Stimulated activated CD8-positive, alpha-beta memory T cell treated with anti-CD3 and anti-CD28 coated beads, Interleukin-7, amount 100 ng/mL, for 1 hour (primary cell): ENCODE data around the gene S100A5.
A peak's percentile ranks its signal among the peaks of the same experiment; 100 is the strongest.
"Not testable (repeated sequence)": the region's sequence is repeated elsewhere in the genome, so short reads cannot be mapped to it uniquely, and the experiment has no call there.

Experiments
- DNase-seq, 2 donors: peaks; one replicate each; pipeline ENCODE4 v3.0.0-alpha.2; 2020; ENCODE audit warnings: low read depth in 2 of 2

Gene S100A5, protein sequence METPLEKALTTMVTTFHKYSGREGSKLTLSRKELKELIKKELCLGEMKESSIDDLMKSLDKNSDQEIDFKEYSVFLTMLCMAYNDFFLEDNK

DNA sequence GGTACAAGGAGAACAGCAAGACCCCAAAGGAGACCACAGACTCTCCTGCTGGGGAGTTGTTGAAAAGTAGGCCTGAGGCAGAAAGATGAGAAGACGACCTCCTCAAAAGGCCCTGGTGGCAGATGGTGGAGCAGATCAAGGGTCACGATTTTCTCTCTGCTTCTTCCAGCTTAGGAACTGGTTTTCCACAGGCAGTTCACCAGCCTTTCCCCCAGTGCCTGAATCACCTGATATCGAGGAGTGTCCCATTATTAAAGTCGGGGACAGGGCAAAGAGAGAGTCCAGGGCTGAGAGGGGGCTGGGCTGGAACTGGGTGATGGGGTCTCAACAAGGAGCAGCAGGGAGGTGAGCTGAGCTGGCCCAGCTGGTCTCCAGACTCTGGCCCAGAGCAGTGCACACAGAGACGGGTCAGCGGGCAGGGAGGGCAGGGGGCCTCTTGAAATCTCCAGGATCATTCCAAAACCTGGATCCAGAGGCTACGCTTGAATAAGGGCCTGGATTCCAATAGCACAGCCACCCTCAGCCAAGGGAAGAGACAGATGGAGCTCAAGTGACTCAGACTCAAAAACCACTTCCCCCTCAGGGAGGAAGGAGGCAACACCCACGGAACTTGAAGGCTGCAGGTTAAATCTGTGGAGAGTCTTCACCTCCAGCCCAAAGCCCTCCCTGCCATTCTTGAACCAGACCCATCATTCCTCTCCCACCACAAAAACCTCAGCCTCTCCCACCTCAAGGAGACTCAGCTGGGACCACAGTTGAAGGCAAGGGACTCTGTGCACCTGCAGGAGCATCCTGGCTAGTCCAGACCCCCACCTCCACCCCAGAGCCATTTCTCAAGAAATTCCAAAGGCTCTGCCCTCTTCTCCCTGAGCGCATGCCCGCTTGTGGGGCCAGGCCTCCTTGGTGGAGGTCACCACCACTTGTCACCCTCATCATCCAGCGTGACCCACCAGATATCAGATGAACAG, at the start of gene S100A5:
Gene S100A5, minus strand, starts transcription at position 541 of the 968 bp plus-strand sequence. CDS start 743 bp downstream, outside the sequence.
- no peak for DNase-seq

DNA sequence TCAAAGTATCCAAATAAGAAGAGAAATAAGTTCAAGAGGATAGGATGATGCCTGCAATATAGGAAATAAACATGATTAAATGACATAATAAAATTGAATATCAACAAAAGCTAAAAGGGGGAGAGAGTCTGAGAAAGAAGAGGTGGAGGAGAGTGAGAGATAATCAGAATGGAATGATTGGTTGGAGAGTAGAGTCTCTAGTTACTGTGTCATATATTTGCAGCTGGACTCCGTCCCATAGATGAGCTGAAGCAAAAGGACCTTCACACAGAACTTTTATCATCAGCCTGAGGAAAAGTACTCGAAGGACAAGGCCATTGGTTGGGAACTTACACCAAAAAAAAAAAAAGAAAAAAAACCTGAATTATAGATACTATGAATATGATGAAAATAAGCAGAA, 47.7 kb upstream of the S100A5 start:
- no peak for DNase-seq

DNA sequence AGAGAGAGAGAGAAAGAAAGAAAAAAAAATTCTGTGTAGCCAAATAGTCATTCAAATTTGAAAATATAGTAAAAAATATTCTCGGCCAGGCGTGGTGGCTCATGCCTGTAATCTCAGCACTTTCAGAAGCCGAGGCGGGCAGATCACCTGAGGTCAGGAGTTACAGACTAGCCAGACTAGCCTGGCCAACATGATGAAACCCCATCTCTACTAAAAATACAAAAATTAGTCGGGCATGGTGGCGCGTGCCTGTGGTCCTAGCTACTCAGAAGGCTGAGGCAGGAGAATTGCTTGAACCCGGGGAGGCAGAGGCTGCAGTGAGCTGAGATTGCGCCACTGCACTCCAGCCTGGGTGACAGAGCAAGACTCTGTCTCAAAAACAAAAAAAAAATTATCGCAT, 47.3 kb upstream of the S100A5 start:
- not testable (repeated sequence) for DNase-seq

DNA sequence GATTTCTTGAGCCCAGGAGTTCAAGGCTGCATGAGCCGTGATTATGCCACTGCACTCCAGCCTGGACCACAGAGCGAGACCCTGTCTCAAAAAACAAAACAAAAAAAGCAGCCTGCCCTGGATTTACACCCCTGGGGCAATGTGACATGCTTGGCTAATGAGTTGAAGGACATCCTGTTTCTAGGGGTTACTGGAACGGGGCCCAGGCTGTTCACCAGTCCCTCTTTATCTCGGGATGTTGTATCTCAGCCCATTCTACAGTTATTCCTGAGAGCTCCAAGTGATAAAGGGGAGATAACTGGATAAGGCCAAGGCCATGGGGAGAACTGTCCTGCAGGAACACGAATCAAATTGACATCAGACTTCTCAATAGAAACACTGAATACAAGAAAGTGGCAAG, 46.6 kb upstream of the S100A5 start:
- DNase-seq: no peak

DNA sequence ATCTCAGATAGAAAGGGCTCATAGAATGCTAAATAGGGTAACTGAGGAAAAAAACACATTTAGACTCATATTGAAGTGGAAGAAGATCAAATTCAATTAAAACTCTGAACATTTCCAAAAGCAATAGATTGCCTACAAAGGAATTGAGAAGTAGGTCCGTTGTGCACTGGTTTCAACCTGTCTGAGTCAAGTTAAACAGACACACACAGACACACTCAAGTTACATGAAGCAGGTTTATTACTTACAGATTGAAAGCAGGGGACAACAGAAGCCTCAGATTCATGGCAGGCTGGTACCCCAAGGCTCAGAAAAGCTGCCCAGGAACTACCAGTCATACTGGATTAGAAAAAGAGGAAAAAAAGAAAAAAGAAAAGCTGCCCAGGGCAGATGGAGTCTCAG, 45.6 kb upstream of the S100A5 start:
- DNase-seq: no peak

DNA sequence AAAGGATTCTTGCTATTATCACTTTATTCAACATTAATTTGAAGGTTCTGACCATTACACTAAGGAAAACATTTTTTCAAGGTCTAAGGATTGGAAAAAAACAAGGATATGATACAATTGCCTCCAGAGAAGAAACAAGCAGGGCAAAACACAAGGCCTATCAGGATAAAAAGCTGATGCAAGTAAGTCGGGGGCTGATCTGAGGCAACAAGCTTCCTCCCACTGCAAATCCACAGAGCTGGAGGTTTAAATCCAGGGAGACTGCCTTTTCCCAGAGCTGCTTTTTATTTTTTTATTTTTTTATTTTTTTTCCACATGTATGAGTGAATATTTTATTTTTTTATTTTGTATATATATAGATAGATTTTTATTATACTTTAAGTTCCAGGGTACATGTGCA, 44.3 kb upstream of the S100A5 start:
- DNase-seq: no peak

DNA sequence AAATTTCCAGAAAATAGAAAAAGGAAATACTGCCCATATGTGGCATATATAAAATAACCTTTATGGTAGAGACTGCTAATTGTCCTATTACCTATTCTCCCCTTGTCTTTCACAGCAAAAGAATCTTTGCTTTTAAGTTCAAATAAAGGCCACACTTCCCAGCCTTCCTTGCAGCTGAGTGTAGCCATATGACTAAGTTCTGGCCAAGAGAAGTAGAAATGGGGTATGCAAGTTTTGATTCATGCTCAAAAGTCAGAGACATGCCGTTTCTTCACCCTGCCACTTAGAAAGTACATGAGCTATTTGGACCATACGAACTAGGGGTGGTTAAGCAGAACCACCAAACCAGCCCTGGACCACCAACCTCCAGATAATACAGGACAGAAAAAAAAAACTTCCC, 43.2 kb upstream of the S100A5 start:
- no peak for DNase-seq

DNA sequence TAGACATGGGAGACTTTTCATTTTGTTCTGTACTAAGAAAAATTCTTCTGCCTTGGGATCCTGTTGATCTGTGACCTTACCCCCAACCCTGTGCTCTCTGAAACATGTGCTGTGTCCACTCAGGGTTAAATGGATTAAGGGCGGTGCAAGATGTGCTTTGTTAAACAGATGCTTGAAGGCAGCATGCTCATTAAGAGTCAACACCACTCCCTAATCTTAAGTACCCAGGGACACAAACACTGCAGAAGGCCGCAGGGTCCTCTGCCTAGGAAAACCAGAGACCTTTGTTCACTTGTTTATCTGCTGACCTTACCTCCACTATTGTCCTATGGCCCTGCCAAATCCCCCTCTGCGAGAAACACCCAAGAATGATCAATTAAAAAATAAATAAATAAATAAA, 42.8 kb upstream of the S100A5 start:
- DNase-seq: not testable (repeated sequence)

DNA sequence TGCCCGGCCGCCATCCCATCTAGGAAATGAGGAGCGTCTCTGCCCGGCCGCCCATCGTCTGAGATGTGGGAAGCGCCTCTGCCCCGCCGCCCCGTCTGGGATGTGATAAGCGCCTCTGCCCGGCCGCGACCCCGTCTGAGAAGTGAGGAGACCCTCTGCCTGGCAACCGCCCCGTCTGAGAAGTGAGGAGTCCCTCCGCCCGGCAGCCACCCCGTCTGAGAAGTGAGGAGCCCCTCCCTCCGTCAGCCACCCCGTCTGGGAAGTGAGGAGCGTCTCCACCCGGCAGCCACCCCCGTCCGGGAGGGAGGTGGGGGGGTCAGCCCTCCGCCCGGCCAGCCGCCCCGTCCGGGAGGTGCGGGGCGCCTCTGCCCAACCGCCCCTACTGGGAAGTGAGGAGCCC, 42.1 kb upstream of the S100A5 start:
- not testable (repeated sequence) for DNase-seq

DNA sequence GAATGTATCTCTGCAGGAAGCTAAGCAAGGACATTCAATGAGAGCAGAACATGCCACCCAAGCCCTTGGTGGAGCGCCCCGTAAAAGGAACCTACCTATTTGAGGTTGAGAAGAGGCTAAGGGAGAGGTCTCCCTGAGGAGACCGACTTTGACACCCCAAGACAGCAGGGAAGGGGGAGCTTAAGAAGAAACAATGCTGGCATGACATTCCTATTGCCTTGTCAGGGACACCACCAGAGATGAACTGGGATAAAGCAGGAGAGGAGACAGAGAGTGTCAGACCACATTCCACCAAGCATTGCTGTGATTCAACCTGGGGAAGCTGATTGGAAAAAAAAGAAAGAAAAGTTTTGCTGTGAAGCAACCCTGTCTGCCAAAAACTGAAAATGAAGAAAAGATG, 38.2 kb upstream of the S100A5 start:
- DNase-seq: no peak

DNA sequence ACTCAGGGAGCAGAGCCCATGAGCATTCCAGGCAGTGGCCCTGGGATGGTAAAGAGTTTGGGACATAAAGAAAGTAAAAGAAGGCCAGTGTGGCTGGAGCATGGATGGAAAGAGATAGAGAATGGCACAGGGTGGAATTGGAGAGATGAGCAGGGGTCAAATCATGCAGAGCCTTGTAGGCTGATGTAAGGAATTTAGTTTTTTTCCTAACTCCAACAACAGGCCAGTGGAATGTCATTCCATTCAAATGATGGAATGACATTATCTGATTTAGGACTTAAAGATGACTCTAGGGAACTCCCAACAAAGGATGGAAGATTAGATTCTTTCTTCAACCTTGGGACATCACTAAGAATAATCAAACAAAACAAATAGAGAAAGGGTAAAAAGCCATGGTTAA, 37.8 kb upstream of the S100A5 start:
- DNase-seq: no peak

DNA sequence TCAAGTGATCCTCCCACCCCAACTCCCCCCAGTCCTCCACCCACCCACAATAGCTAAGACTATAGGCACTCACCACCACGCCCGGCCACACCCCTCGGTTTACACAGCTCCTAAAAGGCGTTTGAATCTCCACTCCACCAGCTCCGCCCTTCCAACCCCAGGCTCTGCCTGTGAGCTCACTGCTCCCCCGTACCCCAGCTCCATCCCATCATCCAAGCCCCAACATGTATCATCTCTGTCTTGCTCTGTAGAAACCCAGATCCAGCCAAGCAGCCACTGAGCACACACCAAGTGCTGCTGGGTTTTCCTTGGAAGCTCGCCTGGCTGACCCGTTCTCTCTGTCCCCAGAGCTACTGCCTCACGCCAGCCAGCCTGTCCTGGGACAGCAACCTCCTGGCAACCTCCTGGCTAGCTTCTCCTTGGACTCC, 36.9 kb upstream of the S100A5 start:
- DNase-seq: no peak

DNA sequence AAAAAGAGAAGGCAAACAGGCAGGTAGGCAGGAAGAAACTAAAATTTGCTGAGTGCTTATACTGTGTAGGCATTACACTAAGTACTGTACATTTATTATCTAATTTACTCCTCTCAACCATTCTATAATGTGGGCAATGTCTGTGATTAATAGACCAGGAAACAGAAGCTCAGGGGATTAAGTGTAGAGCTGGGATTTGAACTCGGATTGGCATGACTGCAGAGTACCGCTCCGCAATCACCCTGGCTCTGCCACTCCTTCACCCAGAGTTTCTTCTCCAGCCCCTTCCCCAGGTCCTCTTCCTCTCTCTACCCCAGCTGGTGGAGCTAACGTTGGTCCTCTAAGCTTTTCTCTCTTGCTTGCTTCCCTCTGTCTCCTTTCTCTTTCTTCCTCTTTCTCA, 36.4 kb upstream of the S100A5 start:
- no peak for DNase-seq

DNA sequence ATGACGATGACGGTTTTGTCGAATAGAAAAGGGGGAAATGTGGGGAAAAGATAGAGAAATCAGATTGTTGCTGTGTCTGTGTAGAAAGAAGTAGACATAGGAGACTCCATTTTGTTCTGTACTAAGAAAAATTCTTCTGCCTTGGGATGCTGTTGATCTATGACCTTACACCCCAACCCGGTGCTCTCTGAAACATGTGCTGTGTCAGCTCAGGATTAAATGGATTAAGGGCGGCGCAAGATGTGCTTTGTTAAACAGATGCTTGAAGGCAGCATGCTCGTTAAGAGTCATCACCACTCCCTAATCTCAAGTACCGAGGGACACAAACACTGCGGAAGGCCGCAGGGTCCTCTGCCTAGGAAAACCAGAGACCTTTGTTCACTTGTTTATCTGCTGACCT, 34.8 kb upstream of the S100A5 start:
- not testable (repeated sequence) for DNase-seq

DNA sequence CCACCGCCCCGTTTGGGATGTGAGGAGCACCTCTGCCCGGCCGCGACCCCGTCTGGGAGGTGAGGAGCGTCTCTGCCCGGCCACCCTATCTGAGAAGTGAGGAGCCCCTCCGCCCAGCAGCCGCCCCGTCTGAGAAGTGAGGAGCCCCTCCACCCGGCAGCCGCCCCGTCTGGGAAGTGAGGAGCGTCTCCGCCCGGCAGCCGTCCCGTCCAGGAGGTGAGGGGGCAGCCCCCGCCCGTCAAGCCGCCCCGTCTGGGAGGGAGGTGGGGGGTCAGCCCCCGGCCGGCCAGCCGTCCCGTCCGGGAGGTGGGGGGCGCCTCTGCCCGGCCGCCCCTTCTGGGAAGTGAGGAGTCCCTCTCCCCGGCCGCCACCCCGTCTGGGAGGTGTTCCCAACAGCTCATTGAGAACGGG, 34.4 kb upstream of the S100A5 start:
- DNase-seq: not testable (repeated sequence)

DNA sequence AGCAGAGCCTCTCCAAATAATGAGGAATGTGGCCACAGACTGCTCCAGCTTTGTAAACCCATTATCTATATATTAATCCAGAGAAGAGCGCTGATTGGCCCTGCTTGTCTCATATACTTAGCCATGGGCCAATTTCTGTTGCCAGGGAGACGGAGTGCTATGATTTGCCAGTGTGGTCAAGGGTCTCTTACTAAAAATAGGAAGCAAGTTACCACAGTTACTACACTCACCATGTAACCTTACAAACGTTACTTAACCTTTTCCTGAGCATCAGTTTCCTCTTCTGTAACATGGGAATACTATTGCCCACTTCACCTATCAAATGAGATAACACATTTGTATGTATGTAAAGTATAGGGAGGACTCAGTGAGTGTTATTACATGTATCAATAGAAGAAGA, 32.6 kb upstream of the S100A5 start:
- no peak for DNase-seq

DNA sequence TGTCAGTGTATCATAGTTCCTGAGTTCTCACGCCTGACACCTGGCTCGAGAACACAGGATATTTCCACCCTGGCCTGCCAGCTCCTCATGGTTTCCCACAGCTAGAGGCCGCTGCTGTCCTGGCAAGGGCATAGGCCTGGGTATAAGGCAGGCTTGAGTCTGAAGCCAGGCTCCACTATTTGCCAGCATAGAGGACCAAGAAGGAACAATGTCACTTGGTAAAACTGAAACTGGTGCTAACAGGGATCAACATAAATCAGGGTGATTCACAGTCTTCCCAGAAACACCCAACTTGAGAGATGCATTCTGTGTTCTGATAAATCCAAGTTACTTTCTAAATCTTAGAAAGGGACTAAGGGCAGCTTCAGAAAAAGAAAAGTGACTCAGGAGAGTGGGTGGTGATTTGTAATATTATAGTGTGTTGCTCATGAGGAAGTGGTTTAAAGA, 31.9 kb upstream of the S100A5 start:
- DNase-seq: no peak

DNA sequence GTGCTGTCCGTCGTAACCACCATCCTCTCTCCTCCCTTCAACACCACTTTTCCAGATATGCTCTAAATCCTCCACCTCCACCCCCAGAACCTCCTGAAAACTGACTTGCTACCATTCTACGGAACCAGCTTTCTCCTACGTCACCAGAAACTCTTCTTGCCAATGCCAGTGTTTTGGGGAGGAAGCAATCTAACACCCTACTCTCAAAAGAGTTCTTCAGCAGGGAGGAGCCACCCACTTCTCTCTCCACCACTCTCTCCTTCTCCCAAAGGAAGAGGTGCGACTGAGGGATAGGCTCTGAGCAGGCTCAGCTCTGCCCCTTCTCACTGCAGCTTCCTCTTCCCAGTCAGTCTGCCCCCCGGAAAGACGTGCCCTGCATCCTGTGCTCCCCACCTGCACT, 31.0 kb upstream of the S100A5 start:
- no peak for DNase-seq

DNA sequence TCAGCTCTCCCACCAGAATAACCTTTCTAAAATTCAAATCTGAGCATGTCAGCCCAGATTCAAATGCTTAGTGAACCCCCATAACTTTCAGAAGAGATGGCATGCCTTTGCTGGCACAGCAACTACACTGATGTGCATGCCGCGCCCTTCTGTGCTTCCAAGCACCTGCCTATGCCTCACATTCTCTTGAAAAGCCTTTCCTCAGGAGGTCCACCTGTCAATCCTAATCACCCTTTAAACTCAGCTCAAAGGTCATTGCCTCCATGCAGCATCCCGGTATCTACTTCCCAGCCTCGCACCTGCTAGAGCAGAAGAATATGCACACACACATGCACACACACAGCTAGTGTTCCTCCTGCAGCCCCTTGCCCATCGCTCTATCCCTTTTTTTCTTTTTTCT, 30.1 kb upstream of the S100A5 start:
- DNase-seq: no peak

DNA sequence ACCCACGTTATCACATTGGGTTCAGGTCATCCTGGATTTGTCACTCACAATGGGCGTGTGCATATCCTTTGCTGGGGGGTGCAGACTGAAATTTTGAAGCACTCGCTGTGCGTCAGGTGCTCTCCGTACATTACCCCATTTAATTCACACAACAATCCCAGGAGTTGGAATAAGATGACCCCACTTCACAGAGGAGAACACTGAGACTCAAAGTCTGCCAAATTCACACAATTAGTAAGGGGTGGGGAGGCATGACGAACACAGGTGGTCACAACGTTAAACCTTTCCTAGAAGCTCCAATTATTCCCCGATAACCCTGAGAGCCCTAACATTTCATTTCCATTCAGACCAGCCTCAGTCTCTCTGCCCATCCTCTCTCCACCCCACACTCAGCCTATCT, 28.7 kb upstream of the S100A5 start:
- no peak for DNase-seq

DNA sequence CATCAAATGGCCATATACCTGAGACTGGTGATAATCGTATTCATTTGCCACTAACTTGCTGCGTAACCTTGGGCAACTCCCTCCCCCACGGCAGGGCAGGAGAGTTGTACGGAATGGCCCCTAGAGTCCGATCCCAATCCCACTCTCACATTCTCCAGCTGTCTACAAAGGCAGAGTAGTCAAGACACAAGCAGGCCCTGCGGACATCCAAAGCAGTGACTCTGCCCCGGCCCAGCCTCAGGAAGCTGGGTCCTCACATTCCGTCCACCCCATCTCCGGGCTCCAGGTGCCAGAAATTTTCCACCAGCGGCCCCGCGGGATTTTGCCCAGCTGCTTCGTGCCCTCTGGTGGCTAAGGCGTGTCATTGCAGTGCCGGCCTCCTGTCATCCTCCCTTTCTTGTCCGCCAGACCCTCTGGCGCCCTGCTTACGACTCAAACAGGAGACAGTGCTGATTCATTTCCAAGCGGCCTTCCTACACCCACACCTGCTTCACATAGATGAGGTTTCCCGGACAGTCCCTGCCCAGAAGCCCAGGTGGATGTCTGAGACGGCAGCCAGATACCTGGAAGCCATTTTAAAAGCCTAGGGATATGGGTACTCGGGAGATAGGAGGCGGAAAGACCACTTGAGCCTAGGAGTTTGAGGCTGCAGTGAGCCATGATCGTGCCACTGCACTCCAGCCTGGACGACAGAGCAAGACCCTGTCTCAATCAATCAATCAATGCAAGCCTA, 27.8 kb upstream of the S100A5 start:
- DNase-seq: peak; percentile 58 to 63

DNA sequence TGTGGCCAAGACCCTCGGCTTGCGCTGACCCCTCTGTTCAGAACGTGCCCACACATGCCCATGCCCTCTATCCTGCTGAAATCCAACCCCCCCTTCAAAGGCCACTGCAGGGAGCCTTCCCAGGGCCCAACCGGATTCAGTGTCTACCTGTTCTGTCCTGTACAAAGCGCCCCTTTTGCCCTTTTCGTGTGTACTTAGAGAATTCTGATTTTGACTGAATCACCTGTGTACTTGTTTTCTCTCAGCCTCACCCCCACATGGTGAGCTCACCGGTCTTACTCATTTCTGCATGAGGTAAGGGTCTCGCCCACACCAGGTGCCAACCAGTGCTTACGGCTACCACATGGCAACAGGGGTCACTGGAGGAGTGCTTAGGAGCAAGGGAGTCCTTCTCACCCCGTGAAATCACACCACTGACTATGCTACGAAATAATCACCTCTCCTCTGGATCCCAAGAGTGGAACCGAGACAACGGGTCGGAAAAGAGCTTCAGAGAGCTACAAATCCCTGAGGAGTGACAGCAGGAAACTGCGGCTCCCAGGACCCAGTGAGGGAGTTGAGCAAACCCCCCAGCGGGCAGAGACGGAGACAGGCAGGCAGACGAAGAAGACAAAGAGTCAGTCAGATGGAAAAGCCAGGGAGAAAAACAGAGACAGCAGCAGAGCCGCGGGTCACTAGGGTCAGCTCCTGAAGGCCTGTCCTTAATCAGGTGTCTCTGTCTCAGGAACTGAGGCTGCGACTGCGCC, 27.1 kb upstream of the S100A5 start:
- DNase-seq: no peak
